ENCODE measurements around the gene ZNF609. TPM values are rescaled to one million over a fixed set of nuclear protein-coding genes. Genes with fewer than 3 reads are reported as not detected.

ZNF609 gene
- total RNA-seq, 1 donor from 2014 or later: 15.3 TPM

DNA sequence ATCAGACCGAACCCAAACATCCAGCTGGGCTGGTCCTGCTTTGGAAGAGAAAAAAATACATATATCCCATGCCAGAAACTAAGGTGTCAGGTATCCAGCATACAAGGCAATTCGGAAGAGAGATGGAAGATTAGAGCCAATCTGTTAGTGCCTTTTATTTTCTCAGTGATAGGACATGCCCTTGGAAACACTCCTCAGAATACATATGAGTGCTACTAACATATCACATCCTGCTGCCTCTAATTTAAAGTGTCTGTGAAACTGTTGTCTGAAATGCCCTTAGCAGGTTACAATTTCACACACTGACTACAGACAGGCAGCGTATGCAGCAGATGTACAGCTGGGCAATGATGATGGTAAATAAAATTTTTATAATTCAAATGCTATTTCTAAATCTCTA is 236.1 kb downstream of the ZNF609 start:
- intact Hi-C loops (cut with DNase I): no loop called here
- DNase-seq (ENCODE audit: low spot score): no peak

- intact Hi-C loops (cut with DNase I): no loop called here
- no peak for DNase-seq (ENCODE audit: low spot score)
Measured at GRCh38 chr15:64697911-64698369, 237.6 kb downstream of the ZNF609 start.

DNA sequence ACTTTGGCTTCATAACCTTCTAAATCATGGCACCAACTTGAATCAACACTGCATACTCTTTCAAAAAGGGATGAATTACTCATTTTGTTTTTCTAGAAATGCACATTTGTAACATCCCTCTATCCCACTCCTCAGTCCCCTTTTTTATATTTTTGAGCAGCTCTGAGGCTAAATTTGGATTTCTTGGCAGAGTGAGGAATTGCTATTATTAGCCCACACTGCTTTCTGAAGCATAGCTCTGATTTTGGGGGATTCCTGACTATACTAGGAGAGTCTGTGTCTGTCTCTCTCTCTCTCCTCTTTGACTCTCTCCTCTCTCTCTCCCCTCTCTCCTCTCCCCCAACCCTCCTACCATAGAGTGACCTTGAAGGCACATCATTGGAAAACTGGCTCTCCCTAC is 238.4 kb downstream of the ZNF609 start:
- intact Hi-C loops (cut with DNase I): no loop called here
- DNase-seq (ENCODE audit: low spot score): no peak

- intact Hi-C loops (cut with DNase I): no loop called here
- no peak for DNase-seq (ENCODE audit: low spot score)
Measured at GRCh38 chr15:64699751-64700388, 239.5 kb downstream of the ZNF609 start.

GRCh38 chr15:64701051-64701450 is 240.7 kb downstream of the ZNF609 start:
- intact Hi-C loops (cut with DNase I): no loop called here

DNA sequence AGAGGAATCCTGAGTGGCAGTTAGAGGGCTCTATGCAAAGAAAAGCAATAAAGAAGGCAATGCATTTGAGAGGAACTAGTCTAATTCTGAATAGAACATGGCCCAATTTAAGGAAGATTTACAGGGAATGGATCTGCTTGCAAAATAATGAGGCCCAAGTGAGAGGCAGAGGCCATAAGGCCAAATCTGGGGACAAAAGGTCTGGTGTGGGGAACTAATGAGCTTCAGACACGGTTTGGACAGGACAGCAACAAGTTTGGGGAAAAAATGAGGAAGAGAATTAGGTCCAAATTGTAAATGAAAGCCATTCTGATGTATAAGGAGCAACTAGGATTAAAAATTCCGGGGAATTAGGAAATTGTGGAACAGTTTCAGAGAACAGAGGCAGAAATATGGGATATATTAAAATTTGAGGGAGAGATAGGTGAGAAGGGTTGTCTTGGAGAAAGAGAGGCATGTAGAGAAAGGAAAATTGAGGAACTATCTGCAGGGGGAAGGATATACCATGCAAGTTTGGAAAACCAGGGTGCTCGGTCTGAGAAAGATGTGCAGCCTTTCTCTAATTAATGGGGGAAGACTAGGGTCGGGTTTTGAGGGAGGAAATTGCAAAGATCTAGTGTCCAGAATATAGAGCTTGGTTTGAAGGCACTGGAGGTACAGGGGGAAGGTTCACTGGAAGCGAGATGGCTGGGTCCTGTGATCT is 241.3 kb downstream of the ZNF609 start:
- intact Hi-C loops (cut with DNase I): no loop called here
- no peak for DNase-seq (ENCODE audit: low spot score)

More at GRCh38 chr15:64701051-64701450, 240.7 kb downstream of the ZNF609 start:
- no peak for DNase-seq (ENCODE audit: low spot score)

- DNase-seq (ENCODE audit: low spot score): peak; percentile 99
- intact Hi-C loops (cut with DNase I): no loop called here
Measured at GRCh38 chr15:64702816-64703631, 242.6 kb downstream of the ZNF609 start.

- intact Hi-C loops (cut with DNase I): no loop called here
- DNase-seq (ENCODE audit: low spot score): no peak
Measured at GRCh38 chr15:64703632-64703959, 243.2 kb downstream of the ZNF609 start.

DNA sequence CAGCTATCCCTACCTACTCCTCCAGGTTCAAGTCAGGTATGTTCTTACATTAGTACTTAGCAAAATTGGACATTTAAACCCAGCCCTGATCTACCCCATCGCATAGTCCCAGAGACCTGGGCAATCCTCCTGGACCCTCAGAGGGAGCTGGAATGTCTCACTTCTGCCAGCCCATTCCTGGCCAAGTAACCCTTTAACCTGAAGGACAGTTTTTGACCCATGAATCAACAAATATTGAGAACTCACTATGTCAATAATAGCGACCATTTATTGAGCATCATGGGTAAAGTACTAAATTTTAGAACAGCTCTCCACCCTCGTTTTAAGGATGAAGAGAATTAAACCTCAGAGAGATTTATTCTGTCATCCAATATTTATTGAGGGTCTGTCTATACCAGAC is 244.6 kb downstream of the ZNF609 start:
- intact Hi-C loops (cut with DNase I): no loop called here
- no peak for DNase-seq (ENCODE audit: low spot score)

DNA sequence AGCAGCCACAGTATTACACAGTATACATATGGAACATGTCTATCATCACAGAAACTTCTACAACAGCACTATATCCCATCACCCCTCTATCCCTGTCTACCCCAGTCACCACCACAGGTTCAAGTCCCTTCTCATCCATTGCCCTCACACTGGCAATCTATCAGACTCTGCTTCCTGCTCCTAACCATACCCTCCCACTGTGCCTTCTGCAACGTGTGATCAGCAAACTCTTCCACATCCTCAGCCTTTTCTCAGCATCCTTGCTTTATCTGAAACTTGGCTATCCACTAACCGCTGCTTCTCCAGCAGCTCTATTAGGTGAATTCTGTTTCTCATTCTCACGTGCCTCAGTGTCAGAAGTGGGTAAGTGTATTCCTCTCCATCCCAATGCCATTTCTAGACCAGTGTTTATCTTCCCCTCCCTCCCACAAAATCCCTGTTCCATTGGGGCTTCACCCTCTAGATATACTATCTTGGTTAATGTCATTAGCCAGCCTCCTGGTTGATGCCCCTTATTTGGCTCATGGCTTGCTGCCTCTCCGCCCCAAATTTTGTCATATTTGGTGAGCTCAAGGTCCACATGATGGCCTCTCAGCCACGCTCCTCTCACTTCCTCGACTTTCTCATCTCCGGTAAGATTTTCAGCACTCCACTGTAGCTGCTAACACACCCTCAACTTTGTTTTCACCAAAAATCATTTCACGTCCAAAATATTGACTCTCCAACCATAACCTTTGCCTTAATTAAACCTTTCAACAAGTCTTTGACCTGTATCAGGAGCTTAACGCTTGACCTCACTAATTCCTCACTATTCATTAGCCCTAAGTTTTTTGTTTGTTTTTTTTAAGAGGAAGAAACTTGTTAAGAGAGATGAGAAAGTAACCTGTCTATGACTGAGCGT is 245.9 kb downstream of the ZNF609 start:
- no peak for DNase-seq (ENCODE audit: low spot score)
- intact Hi-C loops (cut with DNase I): no loop called here

GRCh38 chr15:64710676-64711428 is 250.5 kb downstream of the ZNF609 start:
- intact Hi-C loops (cut with DNase I): no loop called here
- no peak for DNase-seq (ENCODE audit: low spot score)

- intact Hi-C loops (cut with DNase I): no loop called here
- DNase-seq (ENCODE audit: low spot score): no peak
Measured at GRCh38 chr15:64712353-64712752, 252.0 kb downstream of the ZNF609 start.

GRCh38 chr15:64713592-64713991 is 253.2 kb downstream of the ZNF609 start:
- intact Hi-C loops (cut with DNase I): no loop called here
- DNase-seq (ENCODE audit: low spot score): no peak

GRCh38 chr15:64716452-64716851 is 256.1 kb downstream of the ZNF609 start:
- no peak for DNase-seq (ENCODE audit: low spot score)
- intact Hi-C loops (cut with DNase I): no loop called here

DNA sequence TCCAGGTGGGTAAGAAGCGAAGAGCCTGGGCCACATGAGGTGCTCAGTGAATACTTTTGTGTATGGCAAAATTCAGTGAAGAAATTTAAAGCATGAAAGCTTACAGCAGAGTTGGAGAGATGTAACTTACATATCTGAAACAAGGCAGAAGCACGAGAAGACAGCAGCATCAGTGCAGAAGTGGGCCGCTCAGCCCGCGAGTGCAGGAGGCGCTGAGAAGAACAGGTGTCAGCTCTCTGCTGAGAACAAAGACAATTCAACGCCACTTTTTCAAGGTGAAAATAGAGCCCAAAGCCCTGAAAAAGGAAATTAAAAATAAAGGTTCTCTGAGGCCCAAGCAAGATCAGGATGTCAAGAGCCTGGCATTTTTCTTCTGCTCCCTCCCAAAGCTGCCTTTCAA is 256.8 kb downstream of the ZNF609 start:
- intact Hi-C loops (cut with DNase I): no loop called here
- no peak for DNase-seq (ENCODE audit: low spot score)

GRCh38 chr15:64717735-64718495 is 257.5 kb downstream of the ZNF609 start:
- intact Hi-C loops (cut with DNase I): no loop called here
- DNase-seq (ENCODE audit: low spot score): no peak

GRCh38 chr15:64720188-64720587 is 259.8 kb downstream of the ZNF609 start:
- intact Hi-C loops (cut with DNase I): no loop called here
- no peak for DNase-seq (ENCODE audit: low spot score)

DNA sequence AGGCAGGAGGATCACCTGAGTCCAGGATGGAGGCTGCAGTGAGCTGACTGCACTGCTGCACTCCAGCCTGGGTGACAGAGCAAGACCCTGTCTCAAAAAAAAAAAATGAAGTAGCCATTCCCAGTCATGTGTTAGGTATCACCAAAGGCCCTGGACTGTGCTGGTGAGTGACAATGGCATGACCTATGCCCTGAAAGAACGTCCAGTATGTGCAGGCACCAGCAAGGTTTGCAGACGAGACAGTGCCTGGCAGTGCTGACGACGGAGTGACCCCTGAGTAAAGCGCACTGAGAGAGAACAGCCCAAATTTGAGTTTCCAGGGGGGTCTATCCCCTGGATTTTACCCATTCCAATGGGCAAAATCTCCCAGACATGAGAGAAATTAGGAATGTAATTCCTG is 269.8 kb downstream of the ZNF609 start:
- no peak for DNase-seq (ENCODE audit: low spot score)

More for the DNA sequence above, 269.8 kb downstream of the ZNF609 start:
- intact Hi-C loops (cut with DNase I): loop anchor here (2.0 to 5.0 kb wide), 2 partner anchors 81 to 177 kb away; no protein-coding TSS in a partner anchor
